MM.1S (cell line): ENCODE data around the gene MARF1.

Experiments used
- EZH2 ChIP-seq: fragments of 300-600 bp; sonication (generic); optimal IDR thresholded peaks from 2 replicates; pipeline ENCODE3; 2017; ENCODE audit warnings: low read depth, mild to moderate bottlenecking, antibody characterized with exemption, low read length, mixed read lengths
- EZH2phosphoT487 ChIP-seq: fragments of 300-600 bp; sonication (generic); IDR thresholded peaks from 2 replicates; pipeline ENCODE4 v1.6.1; 2018; ENCODE audit warnings: antibody characterized with exemption, low read length

DNA sequence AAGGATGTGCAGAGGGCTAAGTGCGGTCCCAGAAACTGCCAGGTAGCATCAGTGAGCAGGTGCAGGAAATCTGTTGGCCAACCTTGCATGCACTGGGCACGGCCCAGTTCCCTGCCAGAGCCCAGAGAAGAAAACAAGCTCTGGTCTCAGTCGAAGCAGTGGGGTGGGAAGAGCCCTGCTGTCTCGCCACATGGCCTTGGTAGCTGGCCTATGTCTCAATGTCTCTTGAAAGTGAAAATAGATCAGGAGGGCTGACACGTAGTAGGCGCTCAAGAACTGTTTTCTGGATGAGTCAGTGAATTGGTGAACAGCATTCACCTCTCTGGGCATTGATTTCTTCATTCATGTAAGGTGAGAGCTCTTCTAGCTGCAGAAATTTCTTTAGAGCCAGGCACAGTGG lies 90.4 kb downstream of the MARF1 start:
- TF ChIP-seq EZH2phosphoT487: no peak
- no peak for TF ChIP-seq EZH2
